AG10803 (cell line): ENCODE measurements around the gene ZNF780B.

Source experiments
- DNase-seq: peaks from one replicate; pipeline ENCODE4 v3.0.0; 2010; ENCODE audit warnings: low read depth
- H3K4me3 ChIP-seq: 2 replicates; pipeline ENCODE4 v1.5.1; 2011; ENCODE audit warnings: mild to moderate bottlenecking, low read length, control low read depth
- CTCF ChIP-seq: conservative IDR thresholded peaks from 2 replicates; pipeline ENCODE4 v1.5.1; 2011; ENCODE audit warnings: mild to moderate bottlenecking, low read length, control low read depth, inconsistent platforms

Gene ZNF780B

GRCh38 chr19:40078377-40078776, 22.3 kb upstream of the ZNF780B start:
- TF ChIP-seq CTCF = no peak
- no peak for DNase-seq

GRCh38 chr19:40070058-40070457, 14.0 kb upstream of the ZNF780B start:
- no peak for DNase-seq
- H3K4me3 ChIP-seq = no peak overlapping the region
- TF ChIP-seq CTCF = no peak

More at GRCh38 chr19:40078377-40078776, 22.3 kb upstream of the ZNF780B start:
- no peak overlapping the region for H3K4me3 ChIP-seq

- no peak overlapping the region for H3K4me3 ChIP-seq
- DNase-seq = no peak
- no peak for TF ChIP-seq CTCF
Observed at GRCh38 chr19:40059624-40060023, 3.6 kb upstream of the ZNF780B start.

GRCh38 chr19:40057166-40057565, 1.1 kb upstream of the ZNF780B start:
- H3K4me3 ChIP-seq = no peak overlapping the region
- no peak for DNase-seq
- TF ChIP-seq CTCF = no peak

GRCh38 chr19:40056505-40056904, 474 bp upstream of the ZNF780B start:
- DNase-seq = no peak
- peak overlapping the region; percentile 92 for H3K4me3 ChIP-seq
- no peak for TF ChIP-seq CTCF

- TF ChIP-seq CTCF = no peak
- H3K4me3 ChIP-seq = peak overlapping the region; percentile 92
- DNase-seq = no peak
Observed at GRCh38 chr19:40055049-40055448, 982 bp downstream of the ZNF780B start.

GRCh38 chr19:40054632-40055031, 1.4 kb downstream of the ZNF780B start:
- no peak for DNase-seq
- TF ChIP-seq CTCF = no peak
- peak overlapping the region; percentile 92 for H3K4me3 ChIP-seq
